NCI-H526 (cell line): ENCODE results near the gene TIMELESS.
A peak's percentile ranks its signal among the peaks of the same experiment; 100 is the strongest.
"Not testable (repeated sequence)": the region's sequence is repeated elsewhere in the genome, so short reads cannot be mapped to it uniquely, and the experiment has no call there.

Source experiments
- DNase-seq, 2 experiments: peaks; one replicate each; lab custom pipeline; 2025; lab: John Stamatoyannopoulos, UW

The TIMELESS gene

GRCh38 chr12:56462565-56462964 lies 13.3 kb upstream of the TIMELESS start:
- DNase-seq: no peak

- DNase-seq: no peak
Observed at GRCh38 chr12:56461235-56462159, 12.3 kb upstream of the TIMELESS start.

- DNase-seq: no peak
Observed at GRCh38 chr12:56457817-56458216, 8.6 kb upstream of the TIMELESS start.

- DNase-seq: no peak
Observed at GRCh38 chr12:56454557-56454956, 5.3 kb upstream of the TIMELESS start, which contains the start of gene MIP. Gene MIP (minus strand): TSS chr12:56454657. CDS start chr12:56454613, 44 bp downstream.

- no peak for DNase-seq
Observed at GRCh38 chr12:56451147-56451546, 1.9 kb upstream of the TIMELESS start.

GRCh38 chr12:56450241-56450640 lies 1.0 kb upstream of the TIMELESS start:
- DNase-seq: no peak

GRCh38 chr12:56449622-56449984 lies 377 bp upstream of the TIMELESS start:
- DNase-seq: peak in 1 of 2 experiments; percentile 41

GRCh38 chr12:56443208-56443607 lies 6.0 kb downstream of the TIMELESS start:
- not testable (repeated sequence) for DNase-seq

GRCh38 chr12:56437430-56438176 lies 11.6 kb downstream of the TIMELESS start:
- peak; percentile 26 to 34 for DNase-seq

- DNase-seq: no peak
Observed at GRCh38 chr12:56434828-56435227, 14.4 kb downstream of the TIMELESS start.

GRCh38 chr12:56431850-56432249 lies 17.4 kb downstream of the TIMELESS start:
- no peak for DNase-seq

GRCh38 chr12:56431288-56431687 lies 17.9 kb downstream of the TIMELESS start:
- no peak for DNase-seq

GRCh38 chr12:56425940-56426438 lies 23.2 kb downstream of the TIMELESS start:
- no peak for DNase-seq

GRCh38 chr12:56425193-56425592 lies 24.0 kb downstream of the TIMELESS start:
- peak in 1 of 2 experiments; percentile 47 for DNase-seq

GRCh38 chr12:56420411-56420810 lies 28.8 kb downstream of the TIMELESS start:
- no peak for DNase-seq

- no peak for DNase-seq
Observed at GRCh38 chr12:56417739-56418138, 31.5 kb downstream of the TIMELESS start.

- DNase-seq: no peak
Observed at GRCh38 chr12:56414401-56414800, 34.8 kb downstream of the TIMELESS start.

GRCh38 chr12:56413392-56413791 lies 35.8 kb downstream of the TIMELESS start:
- DNase-seq: peak in 1 of 2 experiments; percentile 3

- no peak for DNase-seq
Observed at GRCh38 chr12:56411781-56412639, 37.2 kb downstream of the TIMELESS start.

GRCh38 chr12:56410768-56411167 lies 38.5 kb downstream of the TIMELESS start:
- DNase-seq: no peak

- DNase-seq: no peak
Observed at GRCh38 chr12:56408799-56409417, 40.3 kb downstream of the TIMELESS start.
